Gastroesophageal sphincter (tissue), 4 donors: ENCODE data around the gene MAN1A1. TPM values are rescaled to one million over a fixed set of nuclear protein-coding genes. Genes with fewer than 3 reads are reported as not detected.

Experiments
- ATAC-seq: fragments of 150-250 bp; one replicate; pipeline ENCODE4 v1.9.1; 2016; ENCODE audit warnings: mild to moderate bottlenecking, moderate library complexity
- H3K27ac ChIP-seq, 4 donors: fragments of 200-600 bp; sonication (generic) in 3 of 4; 1 replicate in 3 of 4; 2 replicates in 1 of 4; pipeline ENCODE4 v1.5.1; 2016 to 2019
- H3K27me3 ChIP-seq: fragments of 200-600 bp; sonication (generic); one replicate; pipeline ENCODE4 v1.5.1; 2019
- H3K36me3 ChIP-seq, 2 donors: fragments of 200-600 bp; sonication (generic); one replicate each; pipeline ENCODE4 v1.5.1; 2019; ENCODE audit warnings: control low read depth in 1 of 2
- H3K4me1 ChIP-seq, 3 donors: fragments of 200-600 bp; sonication (generic); 1 replicate in 2 of 3; 2 replicates in 1 of 3; pipeline ENCODE4 v1.5.1; 2016 to 2019; ENCODE audit warnings: control low read depth in 2 of 3
- H3K4me3 ChIP-seq, 2 donors: fragments of 200-600 bp; sonication (generic); one replicate each; pipeline ENCODE4 v1.5.1; 2019; ENCODE audit warnings: mild to moderate bottlenecking in 1 of 2, moderate library complexity in 1 of 2
- H3K9me3 ChIP-seq, 3 donors: fragments of 200-600 bp; sonication (generic); one replicate each; pipeline ENCODE4 v1.5.1; 2017 to 2019; ENCODE audit warnings: control low read depth in 2 of 3
- CTCF ChIP-seq, 4 experiments: fragments of 200-600 bp in 2 of 4; fragments of 450-650 bp in 2 of 4; sonication (generic) in 1 of 4; IDR thresholded peaks; one replicate each; pipeline ENCODE4 v1.5.1; 2017 to 2019; ENCODE audit warnings: antibody characterized with exemption in 4 of 4, mild to moderate bottlenecking in 2 of 4, moderate library complexity in 2 of 4
- EP300 ChIP-seq: sonication (generic); formaldehyde crosslinking; IDR thresholded peaks from one replicate; pipeline ENCODE4 v1.6.1; 2017; ENCODE audit warnings: antibody characterized with exemption, mild to moderate bottlenecking
- POLR2A ChIP-seq, 2 donors: fragments of 450-650 bp; IDR thresholded peaks; one replicate each; pipeline ENCODE4 v1.6.1; 2017; ENCODE audit warnings: antibody characterized with exemption in 2 of 2, mild to moderate bottlenecking in 2 of 2, moderate library complexity in 1 of 2
- POLR2AphosphoS5 ChIP-seq: sonication (generic); formaldehyde crosslinking; IDR thresholded peaks from one replicate; pipeline ENCODE4 v1.6.1; 2017; ENCODE audit warnings: antibody characterized with exemption
- WGBS, 2 donors: methylation state at CpG; one replicate each; pipeline ENCODE4 v1.1.5; 2018; ENCODE audit warnings: low coverage in 1 of 2; 5-methylcytosine and 5-hydroxymethylcytosine counted together
- total RNA-seq, 4 donors: library from RNA; depleted of rRNA; stranded (reverse); fragments of >200 nt; gene quantifications; one replicate each; pipeline ENCODE4 v1.1.0, GENCODE V29; 2016

The MAN1A1 gene
- total RNA-seq, 4 donors from 2014 or later: 73.3 to 177 (median 110) TPM

- Histone ChIP-seq H3K4me3 (no peak overlapping the region), H3K27me3 (no peaks in the 10 kb centered on the region), H3K4me1 (peaks cover 9 to 14% (median 10%) of the 10 kb centered on the region in 3 donors), H3K9me3 (peaks cover 0 to 9% (median 0%) of the 10 kb centered on the region in 3 donors), H3K36me3 (peaks cover 0 to 27% of the 10 kb centered on the region in 2 donors), H3K27ac (no peak overlapping the region)
- no peak for ATAC-seq
- WGBS, 2 donors: 85 to 94% methylated on average over 7 of the region's 7 CpGs
- TF ChIP-seq CTCF (IDR thresholded peaks at IDR 0.05): no peak
- no peak for TF ChIP-seq EP300
- no peak for TF ChIP-seq POLR2A (IDR thresholded peaks at IDR 0.05)
- no peak for TF ChIP-seq POLR2AphosphoS5
These were observed 112.3 kb downstream of the MAN1A1 start for GRCh38 chr6:119237177-119237715.

GRCh38 chr6:119234941-119235340, 114.6 kb downstream of the MAN1A1 start:
- Histone ChIP-seq H3K27ac (no peak overlapping the region), H3K9me3 (peaks cover 0 to 9% (median 0%) of the 10 kb centered on the region in 3 donors), H3K4me3 (no peak overlapping the region), H3K36me3 (peaks cover 0 to 40% of the 10 kb centered on the region in 2 donors), H3K4me1 (no peaks in the 10 kb centered on the region), H3K27me3 (no peaks in the 10 kb centered on the region)
- WGBS, 2 donors: 93 to 100% methylated on average over 3 to 4 of the region's 4 CpGs
- TF ChIP-seq POLR2A (IDR thresholded peaks at IDR 0.05): no peak
- no peak for TF ChIP-seq EP300
- no peak for TF ChIP-seq POLR2AphosphoS5
- no peak for TF ChIP-seq CTCF (IDR thresholded peaks at IDR 0.05)
- ATAC-seq: no peak

- Histone ChIP-seq H3K9me3 (peaks cover 0 to 9% (median 0%) of the 10 kb centered on the region in 3 donors), H3K36me3 (peaks cover 0 to 40% of the 10 kb centered on the region in 2 donors)
- WGBS, 2 donors: 84 to 87% methylated on average over 5 of the region's 5 CpGs
These were observed 115.1 kb downstream of the MAN1A1 start for GRCh38 chr6:119234457-119234856.

GRCh38 chr6:119233312-119233984, 116.1 kb downstream of the MAN1A1 start:
- ATAC-seq: no peak
- Histone ChIP-seq H3K36me3 (peaks cover 0 to 40% of the 10 kb centered on the region in 2 donors), H3K27ac (no peak overlapping the region), H3K27me3 (no peaks in the 10 kb centered on the region), H3K4me3 (no peak overlapping the region), H3K4me1 (no peaks in the 10 kb centered on the region), H3K9me3 (peaks cover 0 to 9% (median 0%) of the 10 kb centered on the region in 3 donors)
- TF ChIP-seq POLR2A (IDR thresholded peaks at IDR 0.05) (no peak), EP300 (no peak), POLR2AphosphoS5 (no peak), CTCF (IDR thresholded peaks at IDR 0.05) (no peak)
- WGBS, 2 donors: 93 to 100% methylated on average over 2 of the region's 2 CpGs

More at GRCh38 chr6:119234457-119234856, 115.1 kb downstream of the MAN1A1 start:
- Histone ChIP-seq H3K27me3 (no peaks in the 10 kb centered on the region), H3K27ac (no peak overlapping the region), H3K4me3 (no peak overlapping the region), H3K4me1 (no peaks in the 10 kb centered on the region)
- no peak for TF ChIP-seq POLR2AphosphoS5
- no peak for TF ChIP-seq CTCF (IDR thresholded peaks at IDR 0.05)
- no peak for TF ChIP-seq EP300
- no peak for TF ChIP-seq POLR2A (IDR thresholded peaks at IDR 0.05)
- ATAC-seq: no peak

- WGBS, 2 donors: 77% methylated on average over 3 of the region's 4 CpGs; no CpG with 5 or more reads in 1 of the 2 donors
- no peak overlapping the region for H3K4me3 ChIP-seq
- ATAC-seq: no peak
- no peak overlapping the region for H3K27ac ChIP-seq
- TF ChIP-seq POLR2AphosphoS5 (no peak), POLR2A (IDR thresholded peaks at IDR 0.05) (no peak), CTCF (IDR thresholded peaks at IDR 0.05) (no peak), EP300 (no peak)
- peaks cover 0 to 8% (median 0%) of the 10 kb centered on the region in 3 donors for H3K9me3 ChIP-seq
- peaks cover 0 to 34% of the 10 kb centered on the region in 2 donors for H3K36me3 ChIP-seq
- H3K27me3 ChIP-seq: no peaks in the 10 kb centered on the region
- no peaks in the 10 kb centered on the region for H3K4me1 ChIP-seq
These were observed 118.2 kb downstream of the MAN1A1 start for GRCh38 chr6:119231394-119231793.
